ENCODE measurements around the gene ABCB11.

DNA sequence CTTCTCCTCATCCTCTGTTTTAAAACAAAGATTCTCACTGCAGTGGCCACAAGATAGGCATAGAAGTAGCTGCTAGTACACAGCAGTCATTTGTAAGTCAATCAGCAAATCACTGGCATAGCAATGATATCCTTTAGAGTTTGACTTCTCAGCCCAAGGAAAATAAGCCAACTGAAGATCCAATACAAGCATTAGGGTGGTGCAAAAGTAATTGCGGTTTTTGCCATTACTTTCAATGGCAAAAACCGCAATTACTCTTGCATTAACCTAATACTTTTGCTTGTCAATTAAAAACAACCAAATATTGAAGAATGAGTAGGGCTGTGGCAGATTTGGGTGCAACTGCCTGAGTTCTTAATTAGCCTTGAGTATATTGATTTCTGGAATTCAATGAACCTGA lies 127.2 kb downstream of the ABCB11 start:
- TF ChIP-seq, protein P1, sequence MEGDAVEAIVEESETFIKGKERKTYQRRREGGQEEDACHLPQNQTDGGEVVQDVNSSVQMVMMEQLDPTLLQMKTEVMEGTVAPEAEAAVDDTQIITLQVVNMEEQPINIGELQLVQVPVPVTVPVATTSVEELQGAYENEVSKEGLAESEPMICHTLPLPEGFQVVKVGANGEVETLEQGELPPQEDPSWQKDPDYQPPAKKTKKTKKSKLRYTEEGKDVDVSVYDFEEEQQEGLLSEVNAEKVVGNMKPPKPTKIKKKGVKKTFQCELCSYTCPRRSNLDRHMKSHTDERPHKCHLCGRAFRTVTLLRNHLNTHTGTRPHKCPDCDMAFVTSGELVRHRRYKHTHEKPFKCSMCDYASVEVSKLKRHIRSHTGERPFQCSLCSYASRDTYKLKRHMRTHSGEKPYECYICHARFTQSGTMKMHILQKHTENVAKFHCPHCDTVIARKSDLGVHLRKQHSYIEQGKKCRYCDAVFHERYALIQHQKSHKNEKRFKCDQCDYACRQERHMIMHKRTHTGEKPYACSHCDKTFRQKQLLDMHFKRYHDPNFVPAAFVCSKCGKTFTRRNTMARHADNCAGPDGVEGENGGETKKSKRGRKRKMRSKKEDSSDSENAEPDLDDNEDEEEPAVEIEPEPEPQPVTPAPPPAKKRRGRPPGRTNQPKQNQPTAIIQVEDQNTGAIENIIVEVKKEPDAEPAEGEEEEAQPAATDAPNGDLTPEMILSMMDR (IDR thresholded peaks at IDR 0.05), result no peak
- TF ChIP-seq POLR2A (IDR thresholded peaks at IDR 0.05), result no peak
- TF ChIP-seq EP300 (IDR thresholded peaks at IDR 0.05), result no peak
